WI38 (cell line): ENCODE results near the gene NADK.
"Not testable (repeated sequence)": the region's sequence is repeated elsewhere in the genome, so short reads cannot be mapped to it uniquely, and the experiment has no call there.

Experiments
- H3K4me3 ChIP-seq: 2 replicates; pipeline ENCODE4 v1.5.1; 2011; ENCODE audit warnings: low read depth, mild to moderate bottlenecking, control low read depth, low read length
- CTCF ChIP-seq: IDR thresholded peaks from 2 replicates; pipeline ENCODE4 v1.5.1; 2012; ENCODE audit warnings: low read depth, mild to moderate bottlenecking, control low read depth, low read length

NADK gene

GRCh38 chr1:1732381-1732780 is 45.9 kb downstream of the NADK start:
- TF ChIP-seq CTCF: no peak
- no peak overlapping the region for H3K4me3 ChIP-seq

- TF ChIP-seq CTCF: no peak
- H3K4me3 ChIP-seq: no peak overlapping the region
Observed at GRCh38 chr1:1730870-1731269, 47.4 kb downstream of the NADK start.

GRCh38 chr1:1730230-1730629 is 48.0 kb downstream of the NADK start:
- not testable (repeated sequence) for H3K4me3 ChIP-seq

- H3K4me3 ChIP-seq: not testable (repeated sequence)
Observed at GRCh38 chr1:1729116-1729816, 49.0 kb downstream of the NADK start.

- H3K4me3 ChIP-seq: peak overlapping the region; percentile 24; the same call in 1 of the 2 replicates
Observed at GRCh38 chr1:1728308-1729005, 49.8 kb downstream of the NADK start.

- H3K4me3 ChIP-seq: not testable (repeated sequence)
Observed at GRCh38 chr1:1727131-1727651, 51.1 kb downstream of the NADK start.

- H3K4me3 ChIP-seq: not testable (repeated sequence)
Observed at GRCh38 chr1:1726088-1726487, 52.2 kb downstream of the NADK start.

GRCh38 chr1:1724035-1724864 is 54.0 kb downstream of the NADK start, which contains the start of gene CDK11A:
Gene CDK11A, minus strand, starts transcription at chr1:1724357. Its CDS starts 1,539 bp downstream, at chr1:1722818.
- peak; percentile 17; the same call in 1 of the 2 replicates for TF ChIP-seq CTCF
- peak within 1 kb of the TSS; percentile 60 for H3K4me3 ChIP-seq

GRCh38 chr1:1721201-1721600 is 57.1 kb downstream of the NADK start:
- H3K4me3 ChIP-seq: no peak overlapping the region
- no peak for TF ChIP-seq CTCF

GRCh38 chr1:1715109-1715883 is 63.0 kb downstream of the NADK start:
- H3K4me3 ChIP-seq: not testable (repeated sequence)

GRCh38 chr1:1707897-1708296 is 70.4 kb downstream of the NADK start:
- H3K4me3 ChIP-seq: not testable (repeated sequence)

GRCh38 chr1:1707241-1707640 is 71.0 kb downstream of the NADK start:
- not testable (repeated sequence) for H3K4me3 ChIP-seq

- not testable (repeated sequence) for H3K4me3 ChIP-seq
Observed at GRCh38 chr1:1705623-1706022, 72.6 kb downstream of the NADK start.
